Cardiac fibroblast (primary cell): ENCODE results near the gene LHFPL2.

ENCODE experiments used
- DNase-seq, 2 donors: peaks; one replicate each; pipeline versions ENCODE4 v3.0.0 to v3.0.0-alpha.2; 2010; ENCODE audit warnings: low read depth in 2 of 2
- H3K4me3 ChIP-seq, 2 donors: replicated peaks in 1 of 2; 1 replicate in 1 of 2; 2 replicates in 1 of 2; pipeline ENCODE4 v1.5.1; 2011; ENCODE audit warnings: low read depth in 2 of 2, low read length in 2 of 2, mild to moderate bottlenecking in 2 of 2, moderate library complexity in 1 of 2
- CTCF ChIP-seq: IDR thresholded peaks from one replicate; pipeline ENCODE4 v1.5.1; 2011; ENCODE audit warnings: low read depth, mild to moderate bottlenecking, low read length, inconsistent platforms

The LHFPL2 gene

GRCh38 chr5:78546276-78546996 lies 102.1 kb downstream of the LHFPL2 start:
- DNase-seq = peak in 1 of 2 donors; percentile 17
- no peak overlapping the region for H3K4me3 ChIP-seq
- no peak for TF ChIP-seq CTCF

DNA sequence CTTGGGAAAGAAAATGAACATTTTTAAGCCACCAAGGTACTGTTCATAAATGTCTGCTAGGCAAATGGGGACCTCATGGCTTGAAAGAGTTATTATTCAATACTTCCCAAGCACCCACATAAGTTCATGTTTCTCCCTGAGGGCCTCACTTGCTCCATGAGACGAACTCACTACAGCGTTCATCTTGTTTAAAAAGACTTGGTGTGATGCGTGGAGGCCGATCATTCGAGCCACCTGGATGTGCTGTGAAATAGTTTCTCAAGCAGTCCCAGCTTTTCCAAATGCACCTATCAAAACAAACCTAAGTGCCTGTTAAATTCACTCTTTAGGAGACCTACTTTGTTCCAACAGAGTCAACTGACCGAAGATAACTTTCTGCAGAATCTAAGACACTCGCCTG lies 103.2 kb downstream of the LHFPL2 start:
- no peak for TF ChIP-seq CTCF
- DNase-seq = no peak
- H3K4me3 ChIP-seq = no peak overlapping the region

GRCh38 chr5:78544561-78545201 lies 103.9 kb downstream of the LHFPL2 start:
- DNase-seq = peak; percentile 87 to 92
- no peak overlapping the region for H3K4me3 ChIP-seq
- TF ChIP-seq CTCF = no peak

DNA sequence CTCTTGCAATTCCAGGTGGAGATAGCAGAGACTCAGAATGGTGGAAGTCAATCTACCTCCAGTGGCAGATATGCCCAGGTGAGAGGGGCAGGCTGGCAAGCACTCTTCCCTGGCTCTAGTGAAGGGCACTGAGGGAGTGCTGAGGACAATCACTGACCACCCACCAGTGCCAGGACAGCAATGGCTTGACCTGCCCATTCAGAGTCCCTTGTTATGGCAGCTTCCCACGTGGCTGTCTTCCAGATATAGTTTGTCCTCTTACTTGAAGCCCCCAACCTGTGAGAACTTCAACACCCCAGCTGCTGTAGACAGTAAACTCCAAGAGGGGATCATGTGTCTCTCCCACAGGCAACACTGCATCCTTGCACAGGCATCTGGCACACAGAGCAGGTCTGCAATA lies 104.7 kb downstream of the LHFPL2 start:
- no peak overlapping the region for H3K4me3 ChIP-seq
- DNase-seq = no peak

GRCh38 chr5:78543292-78543691 lies 105.3 kb downstream of the LHFPL2 start:
- H3K4me3 ChIP-seq = no peak overlapping the region
- no peak for DNase-seq
- TF ChIP-seq CTCF = no peak

More for the DNA sequence above, 104.7 kb downstream of the LHFPL2 start:
- no peak for TF ChIP-seq CTCF

DNA sequence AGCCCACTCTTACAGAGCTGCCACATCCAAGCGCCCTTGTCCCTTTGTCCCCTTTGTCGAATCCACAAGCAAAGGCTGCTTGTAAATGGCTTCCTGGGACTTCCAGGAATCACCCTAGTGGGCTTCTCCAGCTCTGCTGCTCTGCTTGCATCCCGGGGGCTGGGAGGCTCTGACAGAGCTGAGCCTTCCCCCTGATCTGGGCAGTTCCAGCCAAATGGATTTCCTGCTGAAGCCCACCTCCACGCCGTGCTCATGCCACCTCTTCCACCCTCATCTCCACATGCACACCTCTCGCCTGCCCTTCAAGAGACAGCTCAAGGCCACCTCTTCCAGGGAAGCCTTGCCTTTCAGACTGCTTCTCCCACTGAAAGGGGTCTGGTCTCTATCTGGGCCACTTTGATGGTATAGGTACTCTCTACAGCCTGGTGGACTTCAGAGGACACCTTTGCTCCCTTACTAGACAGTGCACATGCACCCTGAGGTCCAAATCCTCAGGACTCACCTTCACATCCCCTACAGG lies 106.2 kb downstream of the LHFPL2 start:
- DNase-seq = no peak
- no peak for TF ChIP-seq CTCF
- H3K4me3 ChIP-seq = no peak overlapping the region
